Immature natural killer cell (primary cell): ENCODE measurements around the gene TUBB3. TPM values are rescaled to one million over a fixed set of nuclear protein-coding genes. Genes with fewer than 3 reads are reported as not detected.

Source experiments
- DNase-seq, 3 donors: peaks; one replicate each; pipeline ENCODE4 v3.0.0; 2022; ENCODE audit warnings: mixed read lengths in 1 of 3
- H3K27ac Mint-ChIP-seq, 6 donors: one replicate each; pipeline ENCODE4 v1.8.0; 2020; ENCODE audit warnings: mixed read lengths in 6 of 6, mild to moderate bottlenecking in 5 of 6, inconsistent platforms in 4 of 6, moderate library complexity in 3 of 6
- H3K27me3 Mint-ChIP-seq, 3 donors: one replicate each; pipeline ENCODE4 v1.8.0; 2020 to 2021; ENCODE audit warnings: low read depth in 3 of 3, mild to moderate bottlenecking in 3 of 3, mixed read lengths in 3 of 3, moderate library complexity in 3 of 3, inconsistent platforms in 1 of 3
- H3K36me3 Mint-ChIP-seq, 3 donors: one replicate each; pipeline ENCODE4 v1.8.0; 2020; ENCODE audit warnings: mixed read lengths in 3 of 3, inconsistent platforms in 2 of 3, mild to moderate bottlenecking in 2 of 3
- H3K4me1 Mint-ChIP-seq, 2 donors: one replicate each; pipeline ENCODE4 v1.8.0; 2020; ENCODE audit warnings: inconsistent platforms in 2 of 2, mild to moderate bottlenecking in 2 of 2, mixed read lengths in 2 of 2, moderate library complexity in 1 of 2
- H3K4me3 Mint-ChIP-seq, 5 donors: one replicate each; pipeline ENCODE4 v1.8.0; 2020; ENCODE audit warnings: mild to moderate bottlenecking in 5 of 5, mixed read lengths in 5 of 5, inconsistent platforms in 3 of 5, moderate library complexity in 3 of 5
- H3K9me3 Mint-ChIP-seq, 6 donors: one replicate each; pipeline ENCODE4 v1.8.0; 2020; ENCODE audit warnings: mild to moderate bottlenecking in 6 of 6, mixed read lengths in 6 of 6, inconsistent platforms in 4 of 6, moderate library complexity in 3 of 6
- polyA plus RNA-seq, 3 donors: library from polyadenylated mRNA; unstranded; fragments of 300-500 nt; fragmentation: Illumina TruSeq; gene quantifications; one replicate each; pipeline ENCODE4 v1.2.3, GENCODE V29; 2021

TUBB3 gene
- polyA plus RNA-seq, 3 donors from 2014 or later, result not detected

DNA sequence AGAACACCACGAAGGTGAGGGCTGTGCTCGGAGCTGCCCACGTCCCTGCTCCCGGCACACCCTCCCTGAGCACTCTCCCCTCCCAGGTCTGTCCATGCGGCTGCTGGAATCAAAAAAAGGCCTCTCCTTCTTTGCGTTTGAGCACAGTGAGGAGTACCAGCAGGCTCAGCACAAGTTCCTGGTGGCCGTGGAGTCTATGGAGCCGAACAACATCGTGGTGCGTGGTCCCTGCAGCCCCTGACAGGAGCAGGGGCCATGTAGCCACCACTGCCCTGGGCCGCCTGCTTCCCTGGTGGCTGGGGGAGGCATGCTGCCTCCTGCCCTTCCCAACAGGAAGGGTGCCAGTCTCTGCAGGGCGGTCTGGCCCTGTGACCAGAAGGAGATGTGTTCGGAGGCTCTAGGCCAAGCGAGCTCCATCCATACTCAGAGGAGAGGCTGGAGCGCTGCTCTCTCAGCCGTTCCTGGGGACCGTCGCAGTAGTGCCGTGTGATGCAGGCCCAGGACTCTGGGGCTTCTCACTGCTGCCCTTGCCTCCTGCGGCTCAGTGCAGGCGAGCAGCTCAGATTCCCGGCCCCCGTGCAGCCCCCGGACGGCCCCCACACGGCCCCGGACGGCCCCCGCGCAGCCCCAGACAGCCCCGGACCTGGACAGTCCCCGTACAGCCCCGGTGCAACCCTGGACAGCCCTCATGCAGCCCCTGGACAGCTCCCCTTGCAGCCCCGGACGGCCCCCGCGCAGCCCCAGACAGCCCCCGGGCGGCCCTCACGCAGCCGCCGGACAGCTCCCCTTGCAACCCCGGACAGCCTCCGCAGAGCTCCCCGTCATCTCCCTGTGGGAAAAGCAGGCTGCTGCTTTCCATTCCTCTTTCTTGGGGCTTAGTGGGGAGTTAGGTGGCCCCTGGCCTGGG lies 29.2 kb upstream of the TUBB3 start:
- no peak overlapping the region for H3K4me3 Mint-ChIP-seq
- DNase-seq, result no peak
- H3K27me3 Mint-ChIP-seq, result peaks cover 2 to 16% (median 15%) of the 10 kb centered on the region in 3 donors
- no peaks in the 10 kb centered on the region for H3K9me3 Mint-ChIP-seq
- H3K27ac Mint-ChIP-seq, result no peak overlapping the region
- peaks cover 4 to 26% (median 6%) of the 10 kb centered on the region in 3 donors for H3K36me3 Mint-ChIP-seq
- H3K4me1 Mint-ChIP-seq, result peaks cover 13 to 20% of the 10 kb centered on the region in 2 donors

DNA sequence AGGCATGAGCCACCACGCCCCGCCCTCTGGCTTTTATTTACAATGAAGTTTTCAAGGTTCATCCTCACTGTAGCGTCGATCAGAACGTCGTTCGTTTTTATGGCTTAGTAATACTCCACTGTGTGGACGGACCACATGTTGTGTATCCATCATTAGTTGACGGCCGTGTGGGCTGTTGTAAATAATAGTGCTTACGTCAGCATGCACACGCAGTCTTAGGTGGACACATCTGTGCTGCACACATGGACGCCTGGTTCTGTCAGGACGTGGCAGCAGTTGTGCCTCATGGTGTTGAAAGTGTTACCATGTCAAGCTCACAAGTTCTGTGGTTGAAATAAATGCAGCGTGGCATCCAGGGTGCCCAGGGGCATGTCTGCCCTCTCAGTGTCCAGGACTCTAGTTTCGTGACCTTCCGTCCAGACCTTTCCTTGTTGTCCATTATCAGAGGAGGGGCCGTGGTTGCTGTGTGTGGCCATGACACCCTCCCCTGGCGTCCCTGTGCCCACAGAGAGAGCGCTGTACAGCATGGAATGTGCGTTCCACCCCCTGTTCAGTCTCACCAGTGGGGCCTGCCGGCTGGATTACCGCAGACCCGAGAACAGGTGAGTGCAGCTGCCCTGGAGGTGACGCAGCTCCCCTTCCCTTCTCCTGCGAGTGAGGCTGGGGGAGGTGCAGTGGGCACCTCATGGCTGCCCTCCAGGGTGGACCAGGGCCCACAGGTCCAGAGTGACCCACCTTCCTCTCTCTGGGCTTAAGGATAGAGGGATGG lies 27.5 kb upstream of the TUBB3 start:
- Mint-ChIP-seq H3K27ac (no peak overlapping the region), H3K27me3 (peaks cover 2 to 15% (median 12%) of the 10 kb centered on the region in 3 donors), H3K36me3 (peaks cover 4 to 37% (median 6%) of the 10 kb centered on the region in 3 donors), H3K9me3 (no peaks in the 10 kb centered on the region), H3K4me3 (no peak overlapping the region), H3K4me1 (peaks cover 8 to 12% of the 10 kb centered on the region in 2 donors)
- DNase-seq, result no peak

DNA sequence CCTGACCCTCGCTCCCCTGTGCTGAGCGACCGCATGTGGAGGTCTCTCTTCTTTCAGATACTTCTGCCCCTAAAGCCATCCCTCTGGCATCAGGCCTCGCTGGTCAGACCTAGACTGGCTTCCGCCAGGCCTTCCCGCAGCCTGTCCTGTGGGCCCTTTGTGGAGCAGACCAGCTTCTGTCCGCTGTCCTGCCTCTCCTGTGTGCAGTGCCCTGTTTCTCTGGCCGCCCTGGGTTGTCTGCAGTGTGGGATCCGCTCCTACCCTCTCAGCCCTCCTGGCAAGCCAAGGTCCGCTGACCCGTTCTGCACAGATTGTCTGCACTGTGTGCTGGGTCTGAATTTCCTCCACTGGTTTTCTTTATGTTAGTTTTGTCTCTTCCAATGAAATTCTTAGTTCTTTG lies 25.9 kb upstream of the TUBB3 start:
- no peak overlapping the region for H3K4me3 Mint-ChIP-seq
- no peaks in the 10 kb centered on the region for H3K9me3 Mint-ChIP-seq
- no peak for DNase-seq
- no peak overlapping the region for H3K27ac Mint-ChIP-seq
- H3K27me3 Mint-ChIP-seq, result peaks cover 0 to 11% (median 9%) of the 10 kb centered on the region in 3 donors
- peaks cover 0 to 6% of the 10 kb centered on the region in 2 donors for H3K4me1 Mint-ChIP-seq
- H3K36me3 Mint-ChIP-seq, result peaks cover 4 to 31% (median 6%) of the 10 kb centered on the region in 3 donors

DNA sequence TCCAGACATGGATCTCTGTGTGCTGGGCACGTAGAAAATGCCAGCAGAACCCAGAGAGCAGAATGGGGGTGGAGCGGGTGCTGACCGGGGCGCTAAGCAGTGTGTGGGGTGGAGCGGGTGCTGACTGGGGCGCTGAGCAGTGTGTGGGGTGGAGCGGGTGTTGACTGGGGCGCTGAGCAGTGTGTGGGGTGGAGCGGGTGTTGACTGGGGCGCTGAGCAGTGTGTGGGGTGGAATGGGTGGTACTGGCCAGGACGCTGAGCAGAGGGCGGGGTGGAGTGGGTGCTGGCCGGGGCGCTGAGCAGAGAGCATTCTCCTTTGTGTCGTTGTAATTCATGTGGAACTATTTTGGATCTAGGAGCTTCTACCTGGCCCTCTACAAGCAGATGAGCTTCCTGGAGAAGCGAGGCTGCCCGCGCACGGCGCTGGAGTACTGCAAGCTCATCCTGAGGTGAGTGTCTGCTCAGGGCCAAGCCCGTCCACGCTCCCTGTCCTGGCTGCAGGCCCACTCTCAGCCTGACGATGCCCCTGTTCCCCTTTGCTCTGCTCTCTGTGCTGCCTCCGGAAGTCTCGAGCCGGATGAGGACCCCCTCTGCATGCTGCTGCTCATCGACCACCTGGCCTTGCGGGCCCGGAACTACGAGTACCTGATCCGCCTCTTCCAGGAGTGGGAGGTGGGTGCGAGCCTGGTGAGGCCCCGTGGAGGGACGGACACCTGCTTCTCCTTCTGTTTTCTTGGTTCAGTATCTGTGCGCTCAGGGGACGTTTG lies 24.8 kb upstream of the TUBB3 start:
- H3K4me3 Mint-ChIP-seq, result peak overlapping the region; percentile 33 to 72 (median 57)
- peaks cover 0 to 6% of the 10 kb centered on the region in 2 donors for H3K4me1 Mint-ChIP-seq
- DNase-seq, result peak in 2 of 3 donors; percentile 33 to 51
- peak overlapping the region; percentile 22 to 81 (median 52) for H3K27ac Mint-ChIP-seq
- H3K27me3 Mint-ChIP-seq, result peaks cover 0 to 11% (median 7%) of the 10 kb centered on the region in 3 donors
- no peaks in the 10 kb centered on the region for H3K9me3 Mint-ChIP-seq
- H3K36me3 Mint-ChIP-seq, result peaks cover 4 to 31% (median 6%) of the 10 kb centered on the region in 3 donors

DNA sequence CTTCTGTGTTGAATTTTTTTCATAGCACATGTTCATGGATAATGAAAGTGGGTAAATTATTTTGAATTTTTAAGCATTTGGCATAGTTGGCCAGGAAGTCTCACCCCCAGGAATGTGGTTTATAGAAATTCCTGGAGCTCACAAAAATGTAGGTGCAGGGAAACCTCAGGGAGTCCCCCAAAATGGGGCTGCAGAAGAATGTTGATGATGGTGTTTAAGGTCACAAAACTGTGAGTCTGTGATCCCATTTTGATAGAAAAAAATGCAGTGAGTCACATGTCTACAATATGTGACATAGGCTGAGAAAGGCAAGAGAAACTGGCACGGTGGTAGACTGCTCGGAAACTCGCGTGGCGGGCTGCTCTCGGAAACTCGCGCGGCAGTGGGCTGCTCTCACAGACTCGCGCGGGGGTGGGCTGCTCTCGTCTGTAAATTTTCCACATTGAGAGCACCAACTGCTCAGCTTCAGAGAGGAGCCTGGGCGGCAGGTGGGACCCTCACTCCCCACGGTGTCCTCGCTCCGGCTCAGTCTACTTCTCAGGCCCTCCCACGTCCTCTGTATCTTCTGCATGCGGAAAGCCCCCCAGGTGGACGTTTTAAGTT lies 23.2 kb upstream of the TUBB3 start:
- no peak for DNase-seq
- peak overlapping the region in 1 of 5 donors; percentile 74 for H3K4me3 Mint-ChIP-seq
- no peaks in the 10 kb centered on the region for H3K9me3 Mint-ChIP-seq
- peaks cover 0 to 11% (median 5%) of the 10 kb centered on the region in 3 donors for H3K27me3 Mint-ChIP-seq
- peak overlapping the region in 1 of 6 donors; percentile 50 for H3K27ac Mint-ChIP-seq
- peaks cover 4 to 31% (median 6%) of the 10 kb centered on the region in 3 donors for H3K36me3 Mint-ChIP-seq
- peaks cover 0 to 5% of the 10 kb centered on the region in 2 donors for H3K4me1 Mint-ChIP-seq

DNA sequence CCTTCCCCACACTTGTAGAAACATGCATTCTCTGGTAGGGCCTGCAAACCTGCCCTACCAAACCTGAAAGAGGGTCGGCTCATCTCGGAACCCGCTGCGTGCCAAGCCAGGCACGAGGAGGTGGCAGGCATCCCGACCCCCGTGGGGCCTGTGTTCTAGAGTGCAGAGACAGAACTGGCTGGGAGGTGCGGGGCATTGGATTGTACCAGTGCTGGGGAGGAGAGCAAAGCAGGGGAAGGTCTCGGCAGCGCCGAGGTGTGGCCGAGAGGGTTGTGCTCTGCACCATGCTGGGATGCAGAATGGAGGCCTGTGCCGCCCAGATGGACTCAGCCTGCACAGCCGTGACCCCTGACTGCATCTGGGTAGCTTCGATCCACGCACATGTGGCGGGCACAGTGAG lies 22.3 kb upstream of the TUBB3 start:
- no peaks in the 10 kb centered on the region for H3K9me3 Mint-ChIP-seq
- H3K27me3 Mint-ChIP-seq, result peaks cover 0 to 8% (median 7%) of the 10 kb centered on the region in 3 donors
- no peak for DNase-seq
- H3K27ac Mint-ChIP-seq, result no peak overlapping the region
- peak overlapping the region in 1 of 5 donors; percentile 74 for H3K4me3 Mint-ChIP-seq
- peaks cover 0 to 30% (median 6%) of the 10 kb centered on the region in 3 donors for H3K36me3 Mint-ChIP-seq
- peaks cover 0 to 5% of the 10 kb centered on the region in 2 donors for H3K4me1 Mint-ChIP-seq

DNA sequence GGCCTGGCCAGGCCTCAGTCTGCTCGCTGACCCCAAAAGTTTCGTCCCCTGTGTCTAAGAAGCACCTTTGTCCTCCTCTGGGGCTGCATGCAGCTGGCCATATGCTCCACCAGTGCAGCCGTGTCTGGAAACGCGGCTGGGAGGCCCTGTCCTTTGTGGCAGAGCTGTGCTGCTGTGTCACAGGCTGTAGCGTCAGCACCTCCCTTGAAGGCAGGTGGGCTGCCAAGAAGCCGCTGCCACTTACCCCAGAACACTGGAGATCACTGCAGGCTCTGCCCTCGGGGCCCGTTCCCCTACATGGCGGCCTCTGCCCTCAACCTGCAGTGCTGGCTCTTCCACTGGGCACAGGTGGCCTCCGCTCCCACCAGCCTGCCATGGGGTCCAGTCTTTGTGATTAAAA lies 20.2 kb upstream of the TUBB3 start:
- Mint-ChIP-seq H3K27me3 (peaks cover 0 to 9% (median 9%) of the 10 kb centered on the region in 3 donors), H3K4me3 (no peak overlapping the region), H3K36me3 (peaks cover 0 to 29% (median 6%) of the 10 kb centered on the region in 3 donors), H3K27ac (no peak overlapping the region), H3K4me1 (peaks cover 10 to 13% of the 10 kb centered on the region in 2 donors), H3K9me3 (no peaks in the 10 kb centered on the region)
- no peak for DNase-seq

DNA sequence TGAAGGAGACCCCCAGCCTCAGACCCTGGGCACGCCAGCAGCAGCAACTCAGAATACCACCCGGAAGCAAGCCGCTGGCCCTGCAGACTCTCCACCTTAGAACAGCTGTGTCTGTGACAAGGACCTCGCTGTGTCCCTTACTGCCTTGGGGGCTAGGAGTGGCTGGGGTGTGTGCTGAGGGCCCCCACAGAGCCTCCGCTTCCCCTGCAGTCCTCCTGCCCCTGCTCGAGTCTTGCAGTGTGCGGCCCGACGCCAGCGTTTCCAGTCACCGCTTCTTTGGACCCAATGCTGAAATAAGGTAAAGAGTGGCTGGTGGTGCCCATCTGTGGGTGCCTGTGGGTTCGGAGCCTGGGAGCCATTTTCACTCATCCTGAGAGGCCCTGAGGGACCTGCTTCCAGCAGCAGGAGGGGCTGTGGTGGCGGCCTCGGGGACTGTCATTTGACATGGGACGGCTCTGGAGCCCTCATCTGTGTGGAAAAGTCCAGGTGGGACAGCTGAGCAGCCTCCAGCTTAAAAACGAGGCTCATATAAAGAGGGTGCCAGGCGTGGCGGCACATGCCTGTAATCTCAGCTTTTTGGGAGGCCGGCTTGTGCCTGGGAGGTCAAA lies 19.1 kb upstream of the TUBB3 start:
- H3K27me3 Mint-ChIP-seq, result peaks cover 0 to 4% (median 4%) of the 10 kb centered on the region in 3 donors
- no peak for DNase-seq
- no peak overlapping the region for H3K27ac Mint-ChIP-seq
- H3K36me3 Mint-ChIP-seq, result peaks cover 0 to 24% (median 3%) of the 10 kb centered on the region in 3 donors
- no peaks in the 10 kb centered on the region for H3K9me3 Mint-ChIP-seq
- H3K4me3 Mint-ChIP-seq, result peak overlapping the region in 1 of 5 donors; percentile 18
- peaks cover 9 to 10% of the 10 kb centered on the region in 2 donors for H3K4me1 Mint-ChIP-seq

DNA sequence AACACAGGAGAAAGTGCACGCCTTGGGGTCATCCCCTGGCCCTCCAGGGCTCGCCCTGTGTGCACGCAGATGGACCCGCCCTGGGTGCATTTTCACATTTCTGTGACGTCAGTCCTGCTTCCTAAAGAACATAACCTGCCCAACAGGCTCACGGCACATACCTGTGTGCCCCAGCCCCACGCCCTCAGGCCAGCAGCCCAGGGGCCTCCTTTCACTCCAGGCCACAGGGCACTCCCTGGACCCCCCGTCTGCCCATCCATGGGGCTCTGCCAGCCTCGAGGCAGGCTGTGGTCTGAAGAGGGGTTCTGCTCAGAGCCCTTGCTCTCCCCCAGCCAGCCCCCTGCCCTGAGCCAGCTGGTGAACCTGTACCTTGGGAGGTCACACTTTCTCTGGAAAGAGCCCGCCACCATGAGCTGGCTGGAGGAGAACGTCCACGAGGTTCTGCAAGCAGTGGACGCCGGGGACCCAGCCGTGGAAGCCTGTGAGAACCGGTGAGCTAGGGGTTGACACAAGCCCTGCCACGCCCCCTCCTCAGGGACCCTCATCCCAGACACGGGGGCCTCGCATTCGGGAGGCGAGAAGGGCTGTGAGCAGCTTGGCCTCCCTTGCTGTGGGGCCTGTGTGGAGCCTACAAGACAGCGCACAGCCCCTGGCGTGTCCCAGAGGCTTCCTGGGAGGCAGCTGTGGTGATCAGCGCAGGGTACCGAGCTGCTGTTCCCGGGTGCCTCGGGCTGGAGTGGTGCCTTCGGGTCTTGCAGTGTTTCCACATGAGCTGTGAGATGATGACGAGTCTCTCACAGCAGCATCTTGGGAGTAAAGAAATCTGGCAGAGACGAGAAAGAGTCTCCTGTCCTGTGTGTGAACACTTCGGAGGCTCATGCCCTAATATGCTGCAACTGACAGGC lies 18.3 kb upstream of the TUBB3 start:
- H3K36me3 Mint-ChIP-seq, result peaks cover 0 to 18% (median 0%) of the 10 kb centered on the region in 3 donors
- H3K27me3 Mint-ChIP-seq, result peaks cover 0 to 6% (median 4%) of the 10 kb centered on the region in 3 donors
- no peaks in the 10 kb centered on the region for H3K9me3 Mint-ChIP-seq
- no peak overlapping the region for H3K27ac Mint-ChIP-seq
- peaks cover 10 to 11% of the 10 kb centered on the region in 2 donors for H3K4me1 Mint-ChIP-seq
- DNase-seq, result no peak
- no peak overlapping the region for H3K4me3 Mint-ChIP-seq

DNA sequence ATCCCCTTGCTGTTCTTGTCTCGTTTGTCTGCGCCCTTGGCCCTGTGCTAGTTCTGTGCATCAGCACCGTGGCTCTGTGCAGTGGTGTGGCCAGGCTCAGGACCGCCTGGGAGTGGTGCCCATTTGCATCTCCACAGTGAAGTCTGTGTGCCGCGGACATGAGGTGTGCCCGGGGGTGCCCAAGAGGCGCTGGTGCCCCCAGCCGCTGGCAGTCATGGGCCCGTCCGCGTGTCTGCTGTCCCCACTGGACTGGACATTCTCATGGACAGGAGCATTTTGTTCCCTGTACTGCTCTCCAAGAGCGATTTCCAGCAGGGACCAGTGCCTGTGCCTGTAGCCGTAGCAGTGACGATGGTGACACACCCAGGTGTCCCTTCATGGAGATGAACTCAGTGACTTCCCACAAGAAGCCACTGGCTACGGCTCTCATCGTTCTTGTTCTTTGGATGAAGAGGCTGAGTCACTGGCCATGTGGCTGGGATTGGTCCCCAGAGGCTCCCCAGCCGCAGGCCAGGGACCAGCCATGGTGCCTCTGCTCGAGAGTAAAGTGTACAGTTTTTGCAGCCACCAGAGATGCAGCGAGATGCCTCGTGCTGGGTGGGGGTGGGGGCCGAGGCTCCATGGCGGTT lies 17.5 kb upstream of the TUBB3 start:
- Mint-ChIP-seq H3K36me3 (peaks cover 0 to 10% (median 0%) of the 10 kb centered on the region in 3 donors), H3K4me1 (peaks cover 10 to 12% of the 10 kb centered on the region in 2 donors), H3K4me3 (no peak overlapping the region), H3K9me3 (no peaks in the 10 kb centered on the region), H3K27me3 (peaks cover 2 to 6% (median 4%) of the 10 kb centered on the region in 3 donors), H3K27ac (peak overlapping the region in 1 of 6 donors; percentile 39)
- DNase-seq, result no peak

DNA sequence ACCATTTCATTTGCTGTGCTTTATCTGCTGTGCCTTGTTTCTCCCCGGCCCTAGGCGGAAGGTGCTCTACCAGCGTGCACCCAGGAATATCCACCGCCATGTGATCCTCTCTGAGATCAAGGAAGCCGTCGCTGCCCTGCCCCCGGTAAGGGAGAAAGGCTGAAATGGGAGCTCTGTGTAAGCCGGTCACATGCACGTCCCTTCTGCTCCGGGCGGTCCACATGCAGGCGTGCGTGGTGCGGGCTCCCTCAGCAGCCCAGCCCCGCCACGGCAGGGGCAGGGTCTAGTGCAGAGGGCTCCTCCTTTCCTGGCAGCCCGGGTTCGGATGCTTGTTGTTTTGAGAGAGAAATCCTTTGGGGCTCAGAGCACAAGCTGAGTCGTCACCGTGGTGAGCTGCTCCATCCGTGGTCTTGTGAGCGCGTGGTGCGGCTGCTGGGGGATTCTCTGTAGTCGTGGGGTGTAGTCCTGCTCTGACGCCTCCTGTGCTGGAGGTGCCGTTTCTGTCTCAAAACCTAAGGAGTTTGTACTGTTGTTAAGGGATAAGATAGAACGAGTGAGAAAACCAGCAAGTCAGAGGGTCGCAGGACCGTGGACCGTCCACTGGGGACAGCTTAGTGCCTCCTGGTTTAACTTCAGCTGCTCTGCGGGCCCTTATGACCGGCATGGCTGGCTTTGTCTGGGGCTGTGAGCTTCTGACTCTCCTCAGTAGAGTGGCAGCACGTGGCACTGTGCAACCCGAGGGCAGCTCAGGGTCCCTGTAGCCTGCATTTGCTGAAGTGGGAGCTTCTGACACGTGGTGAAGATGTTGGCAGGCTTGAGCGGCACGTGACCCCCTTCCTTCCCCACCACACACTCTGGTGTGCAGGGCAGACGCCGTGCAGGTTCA lies 16.8 kb upstream of the TUBB3 start:
- DNase-seq, result no peak
- Mint-ChIP-seq H3K27me3 (peaks cover 2 to 7% (median 2%) of the 10 kb centered on the region in 3 donors), H3K36me3 (peaks cover 0 to 11% (median 0%) of the 10 kb centered on the region in 3 donors), H3K4me1 (peaks cover 10 to 14% of the 10 kb centered on the region in 2 donors), H3K27ac (no peak overlapping the region), H3K9me3 (no peaks in the 10 kb centered on the region), H3K4me3 (peak overlapping the region in 1 of 5 donors; percentile 9)
